ENCODE results near the gene CDK18.

CDK18 gene

GRCh38 chr1:205570796-205571537, 66.5 kb downstream of the CDK18 start:
- DNase-seq (ENCODE audit: low spot score): no peak

GRCh38 chr1:205571747-205572146, 67.3 kb downstream of the CDK18 start:
- DNase-seq (ENCODE audit: low spot score): no peak

DNA sequence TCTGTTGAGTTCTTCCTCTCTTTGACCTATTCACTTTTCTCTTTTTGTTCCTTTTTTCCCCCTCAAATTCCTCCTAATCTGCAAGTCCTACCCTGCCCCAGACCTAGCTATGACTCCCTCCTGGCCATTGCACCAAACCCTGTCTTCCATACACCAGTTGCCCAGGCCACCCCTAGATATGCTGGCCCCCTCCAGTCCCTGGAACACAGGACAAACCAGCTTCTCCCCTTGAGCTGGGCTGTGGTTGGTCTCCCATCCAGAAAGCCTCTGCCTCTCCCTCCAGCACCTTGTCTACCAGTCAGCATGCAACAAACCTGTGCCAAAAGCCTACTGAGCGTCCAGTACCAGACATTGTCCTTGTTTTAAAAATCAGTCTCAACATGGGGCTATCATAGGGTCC, 68.0 kb downstream of the CDK18 start:
- DNase-seq (ENCODE audit: low spot score): no peak

DNA sequence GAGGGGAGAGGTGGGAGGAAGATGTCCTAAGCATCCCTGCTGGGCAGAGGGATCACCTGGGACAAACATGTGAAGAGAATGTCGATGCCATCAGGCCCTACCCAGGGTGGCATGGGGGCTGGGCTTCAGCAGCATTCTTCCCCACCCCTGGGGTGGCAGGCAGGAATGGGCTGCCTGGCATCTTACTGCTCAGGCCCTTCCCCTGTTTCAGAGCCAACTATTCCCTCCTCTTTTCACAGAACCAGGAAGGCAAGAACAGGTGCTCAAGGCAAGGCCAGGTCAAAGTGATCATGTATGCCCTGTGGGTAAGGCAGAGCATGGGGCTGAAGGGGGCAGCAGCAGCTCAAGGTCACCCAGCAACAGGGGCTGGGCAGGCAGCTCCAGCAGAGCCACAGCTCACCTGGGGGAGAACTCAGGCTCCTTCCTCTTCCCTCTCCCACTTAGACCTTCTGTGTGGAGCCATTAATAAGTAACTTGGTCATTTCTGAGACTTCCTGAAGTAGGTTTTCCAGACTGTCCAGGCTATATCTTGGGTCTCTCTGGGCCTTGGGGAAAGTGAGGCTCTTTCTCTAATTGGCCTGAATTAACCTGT, 70.9 kb downstream of the CDK18 start:
- DNase-seq (ENCODE audit: low spot score): no peak

- DNase-seq (ENCODE audit: low spot score): no peak
Observed at GRCh38 chr1:205576011-205576410, 71.5 kb downstream of the CDK18 start.

- DNase-seq (ENCODE audit: low spot score): no peak
Observed at GRCh38 chr1:205576805-205577761, 72.6 kb downstream of the CDK18 start.

GRCh38 chr1:205577874-205578658, 73.6 kb downstream of the CDK18 start:
- DNase-seq (ENCODE audit: low spot score): no peak

DNA sequence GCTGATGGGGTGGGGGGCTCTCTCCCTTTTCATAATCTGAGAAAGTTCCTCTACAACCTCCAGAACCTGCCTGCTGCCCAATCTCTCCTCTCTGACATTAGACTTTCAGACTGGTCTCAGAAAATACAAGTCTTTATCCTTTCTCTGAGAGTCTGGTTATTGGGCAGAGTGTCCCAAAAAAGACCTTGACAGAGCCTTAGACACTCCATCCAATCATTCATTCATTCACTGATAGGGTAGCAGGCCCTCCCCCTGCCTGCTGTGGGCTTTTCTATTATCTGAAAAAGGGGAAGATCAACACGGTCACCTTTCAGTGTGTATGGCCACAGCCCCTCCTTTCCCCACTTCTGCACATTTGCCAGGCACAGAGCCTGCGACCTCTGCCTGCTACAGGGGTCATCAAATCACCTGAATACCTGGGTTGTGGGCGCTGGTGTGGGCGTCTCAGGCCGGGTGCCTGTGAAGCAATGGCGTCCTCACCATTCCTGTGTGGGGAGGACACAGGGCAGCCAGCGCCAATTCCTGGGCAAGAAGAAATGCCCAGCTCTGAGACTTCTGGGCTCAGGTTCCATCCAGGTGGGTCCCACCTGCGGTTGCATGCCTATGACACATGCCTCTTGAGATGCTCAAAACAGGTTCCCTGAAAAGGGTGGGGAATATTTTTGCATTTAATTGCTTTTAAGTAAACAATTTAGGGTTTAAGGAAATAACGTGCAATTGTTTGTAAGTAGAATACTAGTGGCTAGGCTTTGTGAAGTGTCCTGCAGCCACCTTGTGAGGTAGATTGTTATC, 74.5 kb downstream of the CDK18 start:
- DNase-seq (ENCODE audit: low spot score): no peak

GRCh38 chr1:205579711-205580110, 75.2 kb downstream of the CDK18 start:
- DNase-seq (ENCODE audit: low spot score): no peak

DNA sequence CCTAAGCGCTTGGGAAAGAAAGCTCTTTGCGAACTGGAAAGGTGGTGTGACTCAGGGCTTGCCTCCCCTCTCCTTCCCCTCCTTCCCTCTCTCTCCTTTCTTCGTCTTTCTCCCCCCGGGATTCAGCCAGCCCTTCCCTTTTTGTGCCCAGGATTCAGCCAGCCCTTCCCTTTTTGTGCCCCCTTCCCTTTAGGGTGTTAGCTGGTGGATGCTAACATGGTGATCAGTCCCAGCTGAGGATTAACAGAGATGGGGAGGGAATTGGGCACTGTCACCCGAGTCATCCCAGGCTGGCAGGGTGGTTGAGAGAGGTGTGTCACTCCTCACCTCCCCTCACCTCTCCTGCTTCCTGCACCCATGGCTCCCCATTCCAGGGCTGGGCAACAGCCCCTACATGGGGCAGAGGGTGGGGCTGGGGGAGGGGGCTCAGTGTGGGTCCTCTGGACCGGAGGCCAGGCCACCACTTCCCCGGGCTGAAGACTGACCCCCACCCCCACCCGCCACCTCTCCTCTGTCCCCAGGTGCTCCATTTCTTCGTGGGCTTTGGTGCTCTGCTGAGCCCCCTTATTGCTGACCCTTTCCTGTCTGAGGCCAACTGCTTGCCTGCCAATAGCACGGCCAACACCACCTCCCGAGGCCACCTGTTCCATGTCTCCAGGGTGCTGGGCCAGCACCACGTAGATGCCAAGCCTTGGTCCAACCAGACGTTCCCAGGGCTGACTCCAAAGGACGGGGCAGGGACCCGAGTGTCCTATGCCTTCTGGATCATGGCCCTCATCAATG, 75.9 kb downstream of the CDK18 start:
- DNase-seq (ENCODE audit: low spot score): no peak

- DNase-seq (ENCODE audit: low spot score): no peak
Observed at GRCh38 chr1:205580923-205581180, 76.4 kb downstream of the CDK18 start.

- DNase-seq (ENCODE audit: low spot score): no peak
Observed at GRCh38 chr1:205581321-205581980, 77.0 kb downstream of the CDK18 start.

DNA sequence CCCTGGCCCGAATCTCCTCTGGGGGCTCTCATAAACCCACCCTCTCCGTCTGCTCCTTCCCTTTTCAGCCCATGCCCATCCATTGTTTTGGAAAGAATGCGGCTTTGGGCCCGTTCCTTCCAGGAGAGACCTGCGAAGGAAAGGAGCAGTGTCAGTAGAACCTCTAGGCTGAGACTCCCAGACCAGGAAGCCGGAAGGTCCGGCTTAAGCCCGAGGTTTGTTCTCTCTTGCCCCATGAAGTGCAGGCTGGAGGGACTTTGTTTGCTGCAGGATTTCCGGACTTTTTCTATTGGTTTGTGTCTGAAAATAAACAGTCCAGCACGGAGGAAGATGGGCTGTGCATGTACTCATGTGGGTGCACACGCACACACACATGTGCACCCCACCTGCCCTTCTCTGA, 77.6 kb downstream of the CDK18 start:
- no peak for DNase-seq (ENCODE audit: low spot score)

Data from hematopoietic multipotent progenitor cell treated with erythropoietin and hydrocortisone succinate and interleukin-3 and kit ligand, for 17 days (in vitro differentiated cells).